Thyroid gland (tissue), 4 donors: Measurements from ENCODE around the gene SLC29A4. TPM values are rescaled to one million over a fixed set of nuclear protein-coding genes. Genes with fewer than 3 reads are reported as not detected.

ENCODE experiments used
- DNase-seq, 2 donors: peaks; one replicate each; pipeline ENCODE4 v3.0.0-alpha.2; 2019
- H3K27ac ChIP-seq, 3 donors: fragments of 200-600 bp; sonication (generic); 1 replicate in 2 of 3; 2 replicates in 1 of 3; pipeline ENCODE4 v1.5.1; 2016 to 2019; ENCODE audit warnings: mild to moderate bottlenecking in 1 of 3, moderate library complexity in 1 of 3
- H3K27me3 ChIP-seq: fragments of 200-600 bp; sonication (generic); one replicate; pipeline ENCODE4 v1.5.1; 2019
- H3K36me3 ChIP-seq, 2 donors: fragments of 200-600 bp; sonication (generic); one replicate each; pipeline ENCODE4 v1.5.1; 2016 to 2019
- H3K4me1 ChIP-seq, 2 donors: fragments of 200-600 bp; sonication (generic); one replicate each; pipeline ENCODE4 v1.5.1; 2017 to 2019
- H3K4me3 ChIP-seq, 3 donors: fragments of 200-600 bp; sonication (generic); replicated peaks in 1 of 3; 1 replicate in 2 of 3; 2 replicates in 1 of 3; pipeline ENCODE4 v1.5.1; 2016; ENCODE audit warnings: mild to moderate bottlenecking in 1 of 3
- H3K9me3 ChIP-seq: fragments of 200-600 bp; sonication (generic); one replicate; pipeline ENCODE4 v1.5.1; 2017
- CTCF ChIP-seq, 6 experiments: fragments of 200-600 bp in 3 of 6; fragments of 450-650 bp in 3 of 6; sonication (generic) in 3 of 6; IDR thresholded peaks; one replicate each; pipeline ENCODE4 v1.5.1; 2016 to 2019; ENCODE audit warnings: antibody characterized with exemption in 6 of 6, mild to moderate bottlenecking in 2 of 6, inconsistent platforms in 1 of 6, moderate library complexity in 1 of 6
- POLR2A ChIP-seq, 2 donors: fragments of 450-650 bp; IDR thresholded peaks; one replicate each; pipeline ENCODE4 v1.6.1; 2017; ENCODE audit warnings: antibody characterized with exemption in 2 of 2, mild to moderate bottlenecking in 2 of 2, moderate library complexity in 1 of 2
- WGBS, 2 donors: methylation state at CpG; one replicate each; pipeline ENCODE4 v1.1.5; 2017; 5-methylcytosine and 5-hydroxymethylcytosine counted together
- intact Hi-C: fragments of 100-400 bp; cut with DNase I; formaldehyde crosslinking; loops from one replicate; pipeline ENCODE4 v1.15.1; 2023
- total RNA-seq, 4 donors: library from RNA; depleted of rRNA; stranded (reverse); fragments of >200 nt; gene quantifications; one replicate each; pipeline ENCODE4 v1.2.3, GENCODE V29; 2016

Gene SLC29A4
- total RNA-seq, 4 donors from 2014 or later, result 8.5 to 23.2 (median 14.4) TPM

GRCh38 chr7:5333121-5334045 lies 50.6 kb downstream of the SLC29A4 start:
- H3K36me3 ChIP-seq, result peaks cover 36 to 46% of the 10 kb centered on the region in 2 donors
- H3K4me3 ChIP-seq, result no peak overlapping the region
- peaks cover 0 to 3% of the 10 kb centered on the region in 2 donors for H3K4me1 ChIP-seq
- TF ChIP-seq POLR2A (IDR thresholded peaks at IDR 0.05), result no peak
- TF ChIP-seq CTCF (IDR thresholded peaks at IDR 0.05), result no peak
- H3K27me3 ChIP-seq, result no peaks in the 10 kb centered on the region
- no peaks in the 10 kb centered on the region for H3K9me3 ChIP-seq
- no peak overlapping the region for H3K27ac ChIP-seq
- 92 to 93% methylated on average over 29 to 32 of the region's 32 CpGs for WGBS, 2 donors
- DNase-seq, result no peak
- intact Hi-C loops, result no loop called here

- H3K9me3 ChIP-seq, result no peaks in the 10 kb centered on the region
- 91 to 93% methylated on average over 8 of the region's 8 CpGs for WGBS, 2 donors
- no peak for DNase-seq
- H3K4me3 ChIP-seq, result no peak overlapping the region
- H3K4me1 ChIP-seq, result peaks cover 0 to 3% of the 10 kb centered on the region in 2 donors
- no peak overlapping the region for H3K27ac ChIP-seq
- peaks cover 38 to 50% of the 10 kb centered on the region in 2 donors for H3K36me3 ChIP-seq
- no peaks in the 10 kb centered on the region for H3K27me3 ChIP-seq
- intact Hi-C loops, result no loop called here
- TF ChIP-seq POLR2A (IDR thresholded peaks at IDR 0.05) (no peak), CTCF (IDR thresholded peaks at IDR 0.05) (no peak)
Measured at GRCh38 chr7:5334671-5335070, 51.9 kb downstream of the SLC29A4 start.

GRCh38 chr7:5337047-5337446 lies 54.3 kb downstream of the SLC29A4 start:
- 94 to 95% methylated on average over 11 of the region's 11 CpGs for WGBS, 2 donors
- TF ChIP-seq POLR2A (IDR thresholded peaks at IDR 0.05), result no peak
- no peak for TF ChIP-seq CTCF (IDR thresholded peaks at IDR 0.05)
- Histone ChIP-seq H3K4me3 (no peak overlapping the region), H3K27ac (no peak overlapping the region), H3K9me3 (no peaks in the 10 kb centered on the region), H3K36me3 (peaks cover 41 to 42% of the 10 kb centered on the region in 2 donors), H3K27me3 (no peaks in the 10 kb centered on the region), H3K4me1 (peaks cover 0 to 3% of the 10 kb centered on the region in 2 donors)
- intact Hi-C loops, result no loop called here
- no peak for DNase-seq

- Histone ChIP-seq H3K36me3 (peaks cover 63 to 66% of the 10 kb centered on the region in 2 donors), H3K9me3 (no peaks in the 10 kb centered on the region), H3K4me1 (peaks cover 0 to 3% of the 10 kb centered on the region in 2 donors), H3K27ac (no peak overlapping the region), H3K27me3 (no peaks in the 10 kb centered on the region), H3K4me3 (no peak overlapping the region)
- no peak for DNase-seq
- TF ChIP-seq POLR2A (IDR thresholded peaks at IDR 0.05) (no peak), CTCF (IDR thresholded peaks at IDR 0.05) (no peak)
- intact Hi-C loops, result no loop called here
- WGBS, 2 donors, result 75 to 77% methylated on average over 2 of the region's 2 CpGs
Measured at GRCh38 chr7:5339955-5340354, 57.2 kb downstream of the SLC29A4 start.

GRCh38 chr7:5342631-5343030 lies 59.9 kb downstream of the SLC29A4 start:
- Histone ChIP-seq H3K4me3 (no peak overlapping the region), H3K27me3 (no peaks in the 10 kb centered on the region), H3K36me3 (peaks cover 64 to 67% of the 10 kb centered on the region in 2 donors), H3K27ac (no peak overlapping the region), H3K9me3 (no peaks in the 10 kb centered on the region), H3K4me1 (no peaks in the 10 kb centered on the region)
- DNase-seq, result no peak
- WGBS, 2 donors, result 98% methylated on average over 6 of the region's 6 CpGs
- intact Hi-C loops, result no loop called here
- TF ChIP-seq POLR2A (IDR thresholded peaks at IDR 0.05) (no peak), CTCF (IDR thresholded peaks at IDR 0.05) (no peak)
